ENCODE data around the gene NLN.
"Not testable (repeated sequence)": the region's sequence is repeated elsewhere in the genome, so short reads cannot be mapped to it uniquely, and the experiment has no call there.

NLN gene

DNA sequence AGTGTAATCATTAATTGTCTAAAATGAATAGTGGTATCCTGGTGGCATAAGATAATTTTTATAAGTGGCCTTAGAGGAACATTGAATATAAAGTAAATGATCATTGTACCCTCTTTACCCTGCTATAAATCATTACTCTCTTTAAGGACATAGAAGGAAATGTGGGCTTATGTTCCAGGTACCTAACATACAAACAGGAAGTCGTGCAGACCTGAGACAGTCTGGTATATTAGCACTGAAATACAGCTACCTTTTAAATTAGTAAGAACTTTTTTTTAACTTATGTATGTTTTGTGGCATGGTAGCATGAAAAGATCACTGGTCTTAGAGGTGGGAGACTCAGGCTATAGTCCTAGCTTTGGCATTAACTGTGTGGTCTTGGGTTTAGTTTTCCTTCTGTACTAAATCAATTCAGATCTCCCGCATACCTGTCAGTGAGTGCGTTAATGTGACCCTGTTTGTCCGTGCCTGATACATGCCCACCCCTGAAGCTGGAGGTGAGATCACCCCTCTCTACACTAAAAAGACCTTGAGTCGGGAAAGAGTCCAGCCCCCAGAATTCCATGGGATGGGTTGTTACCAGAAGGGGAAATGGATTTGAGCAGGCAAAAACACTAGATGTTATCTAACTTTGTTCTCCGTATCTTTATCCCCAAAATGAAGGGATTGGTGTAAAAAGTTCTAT is 145.0 kb downstream of the NLN start:
- no peak for TF ChIP-seq ZFX (IDR thresholded peaks at IDR 0.05)
- TF ChIP-seq, protein P1, sequence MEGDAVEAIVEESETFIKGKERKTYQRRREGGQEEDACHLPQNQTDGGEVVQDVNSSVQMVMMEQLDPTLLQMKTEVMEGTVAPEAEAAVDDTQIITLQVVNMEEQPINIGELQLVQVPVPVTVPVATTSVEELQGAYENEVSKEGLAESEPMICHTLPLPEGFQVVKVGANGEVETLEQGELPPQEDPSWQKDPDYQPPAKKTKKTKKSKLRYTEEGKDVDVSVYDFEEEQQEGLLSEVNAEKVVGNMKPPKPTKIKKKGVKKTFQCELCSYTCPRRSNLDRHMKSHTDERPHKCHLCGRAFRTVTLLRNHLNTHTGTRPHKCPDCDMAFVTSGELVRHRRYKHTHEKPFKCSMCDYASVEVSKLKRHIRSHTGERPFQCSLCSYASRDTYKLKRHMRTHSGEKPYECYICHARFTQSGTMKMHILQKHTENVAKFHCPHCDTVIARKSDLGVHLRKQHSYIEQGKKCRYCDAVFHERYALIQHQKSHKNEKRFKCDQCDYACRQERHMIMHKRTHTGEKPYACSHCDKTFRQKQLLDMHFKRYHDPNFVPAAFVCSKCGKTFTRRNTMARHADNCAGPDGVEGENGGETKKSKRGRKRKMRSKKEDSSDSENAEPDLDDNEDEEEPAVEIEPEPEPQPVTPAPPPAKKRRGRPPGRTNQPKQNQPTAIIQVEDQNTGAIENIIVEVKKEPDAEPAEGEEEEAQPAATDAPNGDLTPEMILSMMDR (conservative IDR thresholded peaks at IDR 0.05): no peak
- H3K27ac ChIP-seq: no peak overlapping the region

DNA sequence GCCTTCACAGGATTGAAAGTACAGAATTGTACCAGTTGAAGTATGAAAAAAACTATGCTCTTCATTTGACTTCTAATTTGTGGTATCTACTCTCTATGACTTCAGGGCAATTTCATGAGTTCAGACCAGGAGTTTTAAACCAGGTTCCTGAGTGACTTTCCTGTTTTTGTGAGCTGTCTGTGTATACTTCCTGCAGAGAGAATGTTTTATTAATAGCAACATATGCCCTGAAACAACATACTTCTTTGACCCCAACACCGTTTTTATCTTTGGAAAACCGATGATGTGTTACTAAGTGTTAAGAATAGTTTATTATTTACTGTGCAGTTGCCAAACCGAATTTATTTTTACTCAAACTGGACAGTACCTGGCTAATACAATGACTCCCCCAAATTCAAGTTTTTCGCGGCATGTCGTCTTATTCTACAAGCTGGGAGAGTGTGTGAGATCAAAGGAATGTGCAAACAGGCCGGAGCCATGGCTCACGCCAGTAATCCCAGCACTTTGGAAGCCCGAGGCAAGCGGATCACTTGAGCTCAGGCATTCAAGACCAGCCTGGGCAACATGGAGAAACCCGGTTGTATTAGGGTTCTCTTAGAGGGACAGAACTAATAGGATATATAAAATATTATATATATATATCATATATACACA is 145.7 kb downstream of the NLN start:
- H3K27ac ChIP-seq: no peak overlapping the region
- TF ChIP-seq, protein P1 (conservative IDR thresholded peaks at IDR 0.05): no peak
- TF ChIP-seq ZFX (IDR thresholded peaks at IDR 0.05): no peak

DNA sequence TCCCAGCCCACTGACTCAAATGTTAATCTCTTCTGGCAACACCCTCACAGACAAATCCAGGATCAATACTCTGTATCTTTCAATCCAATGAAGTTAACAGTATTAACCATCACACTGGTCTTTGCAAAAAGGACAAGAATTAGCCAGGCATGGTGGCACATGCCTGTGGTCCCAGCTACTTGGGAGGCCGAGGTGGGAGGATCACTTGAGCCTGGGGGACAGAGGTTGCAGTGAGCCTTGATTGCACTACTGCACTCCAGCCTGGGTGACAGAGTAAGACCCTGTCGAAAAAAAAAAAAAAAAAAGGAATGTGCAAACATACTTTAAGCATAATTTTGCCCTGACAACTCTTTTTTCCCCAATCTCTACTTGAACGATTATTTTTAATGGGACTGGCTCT is 146.5 kb downstream of the NLN start:
- TF ChIP-seq, protein P1 (conservative IDR thresholded peaks at IDR 0.05): no peak
- TF ChIP-seq ZFX (IDR thresholded peaks at IDR 0.05): no peak
- no peak overlapping the region for H3K27ac ChIP-seq

DNA sequence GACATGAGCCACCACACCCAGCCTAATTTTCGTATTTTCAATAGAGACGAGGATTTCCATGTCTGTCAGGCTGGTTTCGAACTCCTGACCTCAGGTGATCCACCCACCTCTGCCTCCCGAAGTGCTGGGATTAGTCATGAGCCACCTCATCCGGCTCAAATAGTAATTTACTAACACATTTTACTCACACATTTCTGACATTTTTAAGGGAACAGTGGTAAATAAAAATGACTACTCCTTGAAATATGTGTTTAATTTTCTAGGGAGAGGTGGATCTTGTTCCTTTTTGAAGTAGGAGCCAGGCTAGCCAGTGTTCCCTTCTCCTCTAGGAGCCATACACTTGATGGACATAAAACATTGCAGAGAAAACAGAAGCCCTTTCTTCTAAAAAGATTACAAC is 149.2 kb downstream of the NLN start:
- TF ChIP-seq, protein P1 (conservative IDR thresholded peaks at IDR 0.05): no peak
- TF ChIP-seq ZFX (IDR thresholded peaks at IDR 0.05): no peak

DNA sequence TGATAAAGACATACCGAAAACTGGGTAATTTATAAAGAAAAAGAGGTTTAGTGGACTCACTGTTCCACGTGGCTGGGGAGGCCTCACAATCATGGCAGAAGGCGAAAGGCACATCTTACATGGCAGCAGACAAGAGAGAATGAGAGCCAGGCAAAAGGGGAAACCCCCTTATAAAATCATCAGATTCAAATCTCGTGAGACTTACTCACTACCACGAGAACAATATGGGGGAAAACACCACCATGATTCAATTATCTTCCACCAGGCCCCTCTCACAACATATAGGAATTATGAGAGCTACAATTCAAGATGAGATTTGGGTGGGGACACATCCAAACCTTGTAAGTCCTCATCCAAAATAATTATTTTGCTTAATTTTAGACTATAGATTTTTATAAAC is 149.8 kb downstream of the NLN start:
- not testable (repeated sequence) for H3K27ac ChIP-seq

More for the DNA sequence above, 149.2 kb downstream of the NLN start:
- H3K27ac ChIP-seq: no peak overlapping the region

DNA sequence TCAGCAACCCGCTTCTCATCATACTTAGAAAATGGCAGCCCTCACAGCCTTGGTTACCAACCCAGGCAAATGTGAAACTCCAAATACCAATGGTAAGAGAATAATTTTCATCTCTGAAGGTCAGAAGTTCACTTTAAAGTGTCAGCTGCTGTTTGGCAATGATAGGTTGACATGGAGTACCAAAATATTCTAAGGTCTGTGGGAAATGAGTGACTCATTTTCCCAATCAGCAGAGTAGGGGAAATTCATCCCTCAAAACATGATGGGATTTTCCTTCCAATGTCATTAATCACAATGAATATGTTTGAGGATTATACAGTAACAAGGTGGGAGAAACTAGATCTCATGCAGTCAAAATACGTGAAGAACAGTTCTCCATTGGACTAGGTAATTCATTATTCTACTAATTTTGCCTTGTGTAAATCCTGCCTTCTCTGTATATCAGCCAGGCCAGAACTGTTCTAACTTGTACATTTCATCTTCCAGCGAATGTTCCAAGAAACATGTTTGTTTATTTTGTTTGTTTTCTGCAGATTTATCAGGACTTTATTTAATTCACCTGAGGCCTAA is 151.3 kb downstream of the NLN start:
- H3K27ac ChIP-seq: no peak overlapping the region
- TF ChIP-seq, protein P1 (conservative IDR thresholded peaks at IDR 0.05): no peak
- TF ChIP-seq ZFX (IDR thresholded peaks at IDR 0.05): no peak

DNA sequence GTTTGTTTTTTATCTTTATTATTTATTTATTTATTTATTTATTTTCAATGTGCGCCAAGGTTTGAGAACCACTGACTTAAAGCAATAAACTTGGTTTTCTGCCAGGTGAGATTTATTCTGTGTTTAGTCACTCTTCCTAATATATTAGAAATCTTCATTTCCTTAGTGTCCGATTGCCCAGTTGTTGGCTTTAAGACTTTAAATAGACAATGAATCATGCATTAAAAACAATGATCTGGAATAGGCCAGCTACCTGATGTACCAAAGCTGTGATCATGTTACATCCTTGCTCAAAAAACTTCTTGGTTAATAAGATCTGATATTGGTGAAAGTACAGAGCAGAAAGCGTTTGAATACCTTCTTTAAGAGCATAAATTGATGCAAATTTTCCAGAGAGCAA is 152.2 kb downstream of the NLN start:
- no peak for TF ChIP-seq ZFX (IDR thresholded peaks at IDR 0.05)
- TF ChIP-seq, protein P1 (conservative IDR thresholded peaks at IDR 0.05): no peak
- H3K27ac ChIP-seq: no peak overlapping the region
